Type B pancreatic cell (in vitro differentiated cells): Measurements from ENCODE around the gene LRMDA. TPM values are rescaled to one million over a fixed set of nuclear protein-coding genes. Genes with fewer than 3 reads are reported as not detected.

ENCODE experiments used
- DNase-seq: peaks from one replicate; pipeline ENCODE4 v3.0.0; 2021; ENCODE audit warnings: mixed read lengths; ENCODE audit not compliant: unreplicated experiment; ENCODE audit errors: extremely low spot score
- H3K27ac Mint-ChIP-seq: 2 replicates; pipeline ENCODE4 v1.8.0; 2021; ENCODE audit warnings: mild to moderate bottlenecking, mixed read lengths
- H3K27me3 Mint-ChIP-seq: 2 replicates; pipeline ENCODE4 v1.8.0; 2021; ENCODE audit warnings: mixed read lengths
- H3K36me3 Mint-ChIP-seq: 2 replicates; pipeline ENCODE4 v1.8.0; 2021; ENCODE audit warnings: mixed read lengths
- H3K4me1 Mint-ChIP-seq: one replicate; pipeline ENCODE4 v1.8.0; 2021; ENCODE audit warnings: mixed read lengths; ENCODE audit not compliant: unreplicated experiment
- H3K4me3 Mint-ChIP-seq: 2 replicates; pipeline ENCODE4 v1.8.0; 2021; ENCODE audit warnings: mild to moderate bottlenecking, mixed read lengths
- H3K9me3 Mint-ChIP-seq: 2 replicates; pipeline ENCODE4 v1.8.0; 2021; ENCODE audit warnings: mixed read lengths
- total RNA-seq: library from RNA; stranded (reverse); gene quantifications from 2 replicates; pipeline ENCODE4 v1.2.1, GENCODE V29; 2021; ENCODE audit warnings: low replicate concordance
- TF ChIP-seq, protein P1 (sequence below): fragments of 200-600 bp; sonication (generic); conservative IDR thresholded peaks from 2 replicates; pipeline ENCODE4 v1.5.0; 2021; ENCODE audit warnings: antibody characterized with exemption, mild to moderate bottlenecking

LRMDA gene
- total RNA-seq, 1 donor from 2014 or later: 2.0 TPM

DNA sequence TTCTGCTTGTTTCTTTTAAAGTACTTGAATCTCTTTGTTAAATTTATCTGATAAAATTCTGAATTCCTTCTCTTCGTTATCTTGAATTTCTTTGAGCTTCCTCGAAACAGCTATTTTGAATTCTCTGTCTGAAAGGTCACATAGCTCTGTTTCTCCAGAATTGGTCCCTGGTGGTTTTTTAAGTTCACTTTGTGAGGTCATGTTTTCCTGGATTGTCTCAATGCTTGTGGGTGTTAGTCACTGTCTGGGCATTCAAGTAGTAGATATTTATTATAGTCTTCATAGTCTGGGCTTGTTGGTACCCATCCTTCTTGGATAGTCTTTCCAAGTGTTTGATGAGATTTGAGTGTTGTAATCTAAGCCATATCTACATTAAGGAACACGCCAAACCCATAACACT is 1060.6 kb downstream of the LRMDA start:
- no peaks in the 10 kb centered on the region for H3K27me3 Mint-ChIP-seq
- H3K27ac Mint-ChIP-seq: no peak overlapping the region
- TF ChIP-seq, protein P1, sequence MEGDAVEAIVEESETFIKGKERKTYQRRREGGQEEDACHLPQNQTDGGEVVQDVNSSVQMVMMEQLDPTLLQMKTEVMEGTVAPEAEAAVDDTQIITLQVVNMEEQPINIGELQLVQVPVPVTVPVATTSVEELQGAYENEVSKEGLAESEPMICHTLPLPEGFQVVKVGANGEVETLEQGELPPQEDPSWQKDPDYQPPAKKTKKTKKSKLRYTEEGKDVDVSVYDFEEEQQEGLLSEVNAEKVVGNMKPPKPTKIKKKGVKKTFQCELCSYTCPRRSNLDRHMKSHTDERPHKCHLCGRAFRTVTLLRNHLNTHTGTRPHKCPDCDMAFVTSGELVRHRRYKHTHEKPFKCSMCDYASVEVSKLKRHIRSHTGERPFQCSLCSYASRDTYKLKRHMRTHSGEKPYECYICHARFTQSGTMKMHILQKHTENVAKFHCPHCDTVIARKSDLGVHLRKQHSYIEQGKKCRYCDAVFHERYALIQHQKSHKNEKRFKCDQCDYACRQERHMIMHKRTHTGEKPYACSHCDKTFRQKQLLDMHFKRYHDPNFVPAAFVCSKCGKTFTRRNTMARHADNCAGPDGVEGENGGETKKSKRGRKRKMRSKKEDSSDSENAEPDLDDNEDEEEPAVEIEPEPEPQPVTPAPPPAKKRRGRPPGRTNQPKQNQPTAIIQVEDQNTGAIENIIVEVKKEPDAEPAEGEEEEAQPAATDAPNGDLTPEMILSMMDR: no peak
- H3K4me3 Mint-ChIP-seq: no peak overlapping the region
- no peaks in the 10 kb centered on the region for H3K4me1 Mint-ChIP-seq
- H3K36me3 Mint-ChIP-seq: no peaks in the 10 kb centered on the region
- no peak for DNase-seq
- H3K9me3 Mint-ChIP-seq: peaks cover 4% of the 10 kb centered on the region

- H3K4me1 Mint-ChIP-seq: no peaks in the 10 kb centered on the region
- TF ChIP-seq, protein P1: no peak
- no peak for DNase-seq
- H3K27ac Mint-ChIP-seq: no peak overlapping the region
- no peaks in the 10 kb centered on the region for H3K36me3 Mint-ChIP-seq
- H3K9me3 Mint-ChIP-seq: peaks cover 4% of the 10 kb centered on the region
- H3K27me3 Mint-ChIP-seq: no peaks in the 10 kb centered on the region
- no peak overlapping the region for H3K4me3 Mint-ChIP-seq
These were observed 1061.5 kb downstream of the LRMDA start for GRCh38 chr10:76492678-76493472.

- Mint-ChIP-seq H3K9me3 (peaks cover under 1% of the 10 kb centered on the region), H3K4me3 (no peak overlapping the region), H3K36me3 (no peaks in the 10 kb centered on the region), H3K4me1 (no peaks in the 10 kb centered on the region), H3K27me3 (no peaks in the 10 kb centered on the region), H3K27ac (no peak overlapping the region)
- TF ChIP-seq, protein P1: no peak
- DNase-seq: no peak
These were observed 1066.2 kb downstream of the LRMDA start for GRCh38 chr10:76497666-76498065.

DNA sequence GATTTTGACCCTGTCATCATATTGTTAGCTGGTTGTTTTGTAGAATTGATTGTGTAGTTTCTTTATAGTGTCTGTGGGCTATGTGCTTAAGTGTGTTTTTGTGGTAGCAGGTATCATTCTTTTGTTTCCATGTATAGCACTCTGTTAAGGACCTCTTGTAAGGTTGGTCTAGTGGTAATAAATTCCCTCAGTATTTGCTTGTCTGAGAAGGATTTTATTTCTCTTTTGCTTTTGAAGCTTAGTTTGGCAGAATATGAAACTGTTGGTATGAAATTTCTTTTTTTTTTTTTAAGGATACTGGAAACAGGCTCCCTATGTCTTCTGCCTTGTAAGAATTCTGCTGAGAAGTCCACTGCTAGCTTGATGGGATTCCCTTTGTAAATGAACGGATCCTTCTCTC is 1073.4 kb downstream of the LRMDA start:
- Mint-ChIP-seq H3K4me1 (no peaks in the 10 kb centered on the region), H3K4me3 (no peak overlapping the region)

DNA sequence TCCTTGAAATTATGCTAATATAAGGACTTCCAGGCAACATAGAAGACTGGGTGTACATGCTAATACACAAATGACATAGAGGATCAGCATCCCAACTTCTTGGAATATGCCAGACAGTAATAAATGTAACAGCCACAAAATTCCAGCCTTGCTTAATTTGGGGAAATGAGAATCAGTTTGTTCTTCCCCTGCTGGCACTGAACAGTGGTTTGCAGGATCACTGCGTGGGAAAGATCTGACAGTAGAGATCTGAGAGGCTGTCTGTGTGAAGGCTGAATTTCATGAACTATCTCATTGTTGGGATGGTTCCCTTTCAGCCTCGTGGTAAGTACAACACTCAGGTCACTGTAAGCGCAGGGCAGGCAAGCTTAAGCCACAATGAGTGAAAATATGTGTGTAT is 1078.0 kb downstream of the LRMDA start:
- Mint-ChIP-seq H3K27me3 (peaks cover 6% of the 10 kb centered on the region), H3K4me1 (no peaks in the 10 kb centered on the region), H3K9me3 (peaks cover 9% of the 10 kb centered on the region), H3K27ac (no peak overlapping the region), H3K4me3 (no peak overlapping the region), H3K36me3 (peaks cover 2% of the 10 kb centered on the region)
- DNase-seq: no peak
- TF ChIP-seq, protein P1: no peak

More for the DNA sequence above, 1073.4 kb downstream of the LRMDA start:
- Mint-ChIP-seq H3K36me3 (peaks cover 5% of the 10 kb centered on the region), H3K27me3 (no peaks in the 10 kb centered on the region), H3K27ac (no peak overlapping the region), H3K9me3 (peaks cover 8% of the 10 kb centered on the region)
- no peak for DNase-seq
- TF ChIP-seq, protein P1: no peak
